Tibial nerve (tissue), 4 donors: ENCODE results near the gene SERTAD1. TPM values are rescaled to one million over a fixed set of nuclear protein-coding genes. Genes with fewer than 3 reads are reported as not detected.
A peak's percentile ranks its signal among the peaks of the same experiment; 100 is the strongest.

Experiments used
- DNase-seq, 2 donors: peaks; one replicate each; pipeline ENCODE4 v3.0.0-alpha.2; 2019; ENCODE audit warnings: low spot score in 2 of 2
- H3K27ac ChIP-seq, 4 donors: fragments of 200-600 bp; sonication (generic) in 3 of 4; one replicate each; pipeline ENCODE4 v1.5.1; 2017 to 2019; ENCODE audit warnings: mild to moderate bottlenecking in 1 of 4
- H3K27me3 ChIP-seq, 2 donors: fragments of 200-600 bp; sonication (generic) in 1 of 2; one replicate each; pipeline versions ENCODE4 v1.5.1 to v1.6.0; 2017 to 2019
- H3K36me3 ChIP-seq, 3 donors: fragments of 200-600 bp; sonication (generic); one replicate each; pipeline ENCODE4 v1.5.1; 2018 to 2019
- H3K4me1 ChIP-seq, 4 donors: fragments of 200-600 bp; sonication (generic) in 3 of 4; one replicate each; pipeline ENCODE4 v1.5.1; 2017 to 2019
- H3K4me3 ChIP-seq, 4 donors: fragments of 200-600 bp; sonication (generic) in 3 of 4; one replicate each; pipeline ENCODE4 v1.5.1; 2017 to 2019; ENCODE audit warnings: mild to moderate bottlenecking in 1 of 4, moderate library complexity in 1 of 4
- H3K9me3 ChIP-seq, 4 donors: fragments of 200-600 bp; sonication (generic) in 3 of 4; one replicate each; pipeline ENCODE4 v1.5.1; 2017 to 2019
- CTCF ChIP-seq, 5 experiments: fragments of 200-600 bp in 3 of 5; fragments of 450-650 bp in 2 of 5; sonication (generic) in 3 of 5; IDR thresholded peaks; one replicate each; pipeline ENCODE4 v1.5.1; 2016 to 2019; ENCODE audit warnings: antibody characterized with exemption in 5 of 5, mild to moderate bottlenecking in 3 of 5, moderate library complexity in 2 of 5
- EP300 ChIP-seq, 2 donors: sonication (generic); formaldehyde crosslinking; IDR thresholded peaks; one replicate each; pipeline ENCODE4 v1.6.1; 2017; ENCODE audit warnings: antibody characterized with exemption in 2 of 2, mild to moderate bottlenecking in 1 of 2
- POLR2A ChIP-seq, 2 donors: fragments of 450-650 bp; IDR thresholded peaks; one replicate each; pipeline ENCODE4 v1.6.1; 2017; ENCODE audit warnings: antibody characterized with exemption in 2 of 2, mild to moderate bottlenecking in 2 of 2, moderate library complexity in 2 of 2
- WGBS, 2 donors: methylation state at CpG; one replicate each; pipeline ENCODE4 v1.1.5; 2018; 5-methylcytosine and 5-hydroxymethylcytosine counted together
- total RNA-seq, 4 donors: library from RNA; depleted of rRNA; stranded (reverse); fragments of >200 nt; gene quantifications; one replicate each; pipeline ENCODE4 v1.1.0, GENCODE V29; 2016

The SERTAD1 gene
- total RNA-seq, 4 donors from 2014 or later: 18.9 to 22.2 (median 20.4) TPM

- Histone ChIP-seq H3K27ac (peak overlapping the region; percentile 95 to 100 (median 98)), H3K27me3 (no peaks in the 10 kb centered on the region), H3K4me1 (peaks cover 0 to 57% (median 27%) of the 10 kb centered on the region in 4 donors), H3K9me3 (no peaks in the 10 kb centered on the region), H3K4me3 (peak overlapping the region; percentile 35 to 81 (median 69)), H3K36me3 (peaks cover 0 to 13% (median 7%) of the 10 kb centered on the region in 3 donors)
- peak; percentile 87 to 89 for DNase-seq
- WGBS, 2 donors: 2 to 4% methylated on average over 38 to 56 of the region's 56 CpGs
- TF ChIP-seq POLR2A (IDR thresholded peaks at IDR 0.05) (peak; percentile 89 to 97), EP300 (IDR thresholded peaks at IDR 0.05) (peak; percentile 93 to 99), CTCF (IDR thresholded peaks at IDR 0.05) (peak; percentile 95 to 98 (median 96))
Observed at GRCh38 chr19:40420766-40421765, 4.7 kb downstream of the SERTAD1 start.

GRCh38 chr19:40420451-40420765 lies 5.4 kb downstream of the SERTAD1 start:
- Histone ChIP-seq H3K36me3 (peaks cover 0 to 13% (median 7%) of the 10 kb centered on the region in 3 donors), H3K9me3 (no peaks in the 10 kb centered on the region), H3K27me3 (no peaks in the 10 kb centered on the region), H3K27ac (peak overlapping the region; percentile 95 to 100 (median 98)), H3K4me1 (peaks cover 0 to 57% (median 27%) of the 10 kb centered on the region in 4 donors), H3K4me3 (peak overlapping the region; percentile 35 to 81 (median 69))
- DNase-seq: no peak
- TF ChIP-seq POLR2A (IDR thresholded peaks at IDR 0.05) (no peak), EP300 (IDR thresholded peaks at IDR 0.05) (no peak), CTCF (IDR thresholded peaks at IDR 0.05) (no peak)
- 56 to 57% methylated on average over 14 of the region's 14 CpGs for WGBS, 2 donors

- TF ChIP-seq CTCF (IDR thresholded peaks at IDR 0.05) (no peak), POLR2A (IDR thresholded peaks at IDR 0.05) (no peak), EP300 (IDR thresholded peaks at IDR 0.05) (no peak)
- Histone ChIP-seq H3K36me3 (peaks cover 0 to 13% (median 7%) of the 10 kb centered on the region in 3 donors), H3K27me3 (no peaks in the 10 kb centered on the region), H3K4me1 (peaks cover 0 to 62% (median 27%) of the 10 kb centered on the region in 4 donors), H3K4me3 (no peak overlapping the region), H3K9me3 (no peaks in the 10 kb centered on the region), H3K27ac (peak overlapping the region in 2 of 4 donors; percentile 95 to 100)
- DNase-seq: no peak
- 91 to 94% methylated on average over 5 of the region's 5 CpGs for WGBS, 2 donors
Observed at GRCh38 chr19:40419780-40420179, 6.0 kb downstream of the SERTAD1 start.

GRCh38 chr19:40419066-40419612 lies 6.7 kb downstream of the SERTAD1 start:
- Histone ChIP-seq H3K27ac (peak overlapping the region in 2 of 4 donors; percentile 95 to 100), H3K4me1 (peaks cover 0 to 58% (median 22%) of the 10 kb centered on the region in 4 donors), H3K27me3 (no peaks in the 10 kb centered on the region), H3K4me3 (no peak overlapping the region), H3K9me3 (no peaks in the 10 kb centered on the region), H3K36me3 (peaks cover 0 to 13% (median 7%) of the 10 kb centered on the region in 3 donors)
- WGBS, 2 donors: 58 to 59% methylated on average over 5 of the region's 5 CpGs
- TF ChIP-seq CTCF (IDR thresholded peaks at IDR 0.05) (no peak), EP300 (IDR thresholded peaks at IDR 0.05) (no peak), POLR2A (IDR thresholded peaks at IDR 0.05) (no peak)
- DNase-seq: no peak
